Esophagus squamous epithelium (tissue), 4 donors: ENCODE results near the gene CBX6.

Experiments
- CTCF ChIP-seq, 6 experiments: fragments of 450-650 bp in 4 of 6; fragments of 200-600 bp in 2 of 6; sonication (generic) in 2 of 6; IDR thresholded peaks; one replicate each; pipeline ENCODE4 v1.5.1; 2016 to 2019; ENCODE audit warnings: antibody characterized with exemption in 6 of 6, mild to moderate bottlenecking in 4 of 6, moderate library complexity in 4 of 6
- POLR2A ChIP-seq, 4 donors: fragments of 450-650 bp; IDR thresholded peaks; one replicate each; pipeline ENCODE4 v1.6.1; 2017; ENCODE audit warnings: antibody characterized with exemption in 4 of 4, mild to moderate bottlenecking in 4 of 4, moderate library complexity in 3 of 4

DNA sequence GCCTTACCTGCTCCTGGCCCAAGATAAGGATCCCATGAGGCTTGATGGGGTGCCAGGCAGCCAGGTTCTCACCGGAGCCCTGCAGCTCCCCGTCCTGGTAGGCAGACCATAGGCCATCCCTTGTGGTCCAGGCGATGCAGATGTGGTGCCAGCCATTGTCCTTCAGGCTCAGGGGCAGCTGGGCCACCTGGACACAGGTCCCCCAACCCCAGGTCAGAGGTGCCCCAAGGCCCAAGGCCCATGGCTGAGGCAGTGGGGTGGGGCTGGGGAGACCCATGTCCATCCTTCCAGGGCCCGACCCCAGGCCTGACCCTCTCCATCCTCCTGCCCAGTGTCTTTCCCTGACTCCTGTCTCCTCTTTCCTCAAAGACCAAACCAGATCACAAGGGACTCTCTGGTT, 48.9 kb downstream of the CBX6 start:
- TF ChIP-seq CTCF (IDR thresholded peaks at IDR 0.05) (no peak), POLR2A (IDR thresholded peaks at IDR 0.05) (no peak)
